ENCODE data around the gene LCA5. TPM values are rescaled to one million over a fixed set of nuclear protein-coding genes. Genes with fewer than 3 reads are reported as not detected.

Gene LCA5
- total RNA-seq, 1 donor from 2014 or later = 2.2 TPM

Other genes with a start within 250 kb of the LCA5 start
- gene SH3BGRL2, start 93.9 kb upstream of the LCA5 start, total RNA-seq = 7.9 TPM

Data from Right ventricle myocardium inferior (tissue), 1 donor.